SJCRH30 (cell line): Measurements from ENCODE around the gene IFITM2. TPM values are rescaled to one million over a fixed set of nuclear protein-coding genes. Genes with fewer than 3 reads are reported as not detected.
"Not testable (repeated sequence)": the region's sequence is repeated elsewhere in the genome, so short reads cannot be mapped to it uniquely, and the experiment has no call there.

Experiments used
- DNase-seq, 2 experiments: peaks; one replicate each; pipeline ENCODE4 v3.0.0-alpha.2; 2015 to 2020
- H3K27ac ChIP-seq: fragments of 250-450 bp; sonication (Bioruptor Pico); 2 replicates; pipeline ENCODE4 v1.5.1; 2020; ENCODE audit warnings: mild to moderate bottlenecking, moderate library complexity
- H3K27me3 ChIP-seq: fragments of 250-450 bp; sonication (Bioruptor Pico); 2 replicates; pipeline ENCODE4 v1.5.1; 2020; ENCODE audit warnings: mild to moderate bottlenecking, moderate library complexity
- H3K36me3 ChIP-seq: fragments of 250-450 bp; sonication (Bioruptor Pico); 2 replicates; pipeline ENCODE4 v1.5.1; 2020; ENCODE audit warnings: mild to moderate bottlenecking, moderate library complexity
- H3K4me1 ChIP-seq: fragments of 250-450 bp; sonication (Bioruptor Pico); 2 replicates; pipeline ENCODE4 v1.5.1; 2020; ENCODE audit warnings: mild to moderate bottlenecking, moderate library complexity
- H3K4me3 ChIP-seq: fragments of 250-450 bp; sonication (Bioruptor Pico); 2 replicates; pipeline ENCODE4 v1.5.1; 2020; ENCODE audit warnings: mild to moderate bottlenecking, moderate library complexity
- H3K9me3 ChIP-seq: fragments of 250-450 bp; sonication (Bioruptor Pico); replicated peaks from 2 replicates; pipeline ENCODE4 v1.5.1; 2020; ENCODE audit warnings: mild to moderate bottlenecking, moderate library complexity
- total RNA-seq: library from RNA; depleted of rRNA; stranded (reverse); fragments of >200 nt; shearing (Covaris generic); gene quantifications from 2 replicates; pipeline ENCODE4 v1.2.3, GENCODE V29; 2014

The IFITM2 gene
- total RNA-seq, 1 experiment from 2014 or later = 38.4 TPM

DNA sequence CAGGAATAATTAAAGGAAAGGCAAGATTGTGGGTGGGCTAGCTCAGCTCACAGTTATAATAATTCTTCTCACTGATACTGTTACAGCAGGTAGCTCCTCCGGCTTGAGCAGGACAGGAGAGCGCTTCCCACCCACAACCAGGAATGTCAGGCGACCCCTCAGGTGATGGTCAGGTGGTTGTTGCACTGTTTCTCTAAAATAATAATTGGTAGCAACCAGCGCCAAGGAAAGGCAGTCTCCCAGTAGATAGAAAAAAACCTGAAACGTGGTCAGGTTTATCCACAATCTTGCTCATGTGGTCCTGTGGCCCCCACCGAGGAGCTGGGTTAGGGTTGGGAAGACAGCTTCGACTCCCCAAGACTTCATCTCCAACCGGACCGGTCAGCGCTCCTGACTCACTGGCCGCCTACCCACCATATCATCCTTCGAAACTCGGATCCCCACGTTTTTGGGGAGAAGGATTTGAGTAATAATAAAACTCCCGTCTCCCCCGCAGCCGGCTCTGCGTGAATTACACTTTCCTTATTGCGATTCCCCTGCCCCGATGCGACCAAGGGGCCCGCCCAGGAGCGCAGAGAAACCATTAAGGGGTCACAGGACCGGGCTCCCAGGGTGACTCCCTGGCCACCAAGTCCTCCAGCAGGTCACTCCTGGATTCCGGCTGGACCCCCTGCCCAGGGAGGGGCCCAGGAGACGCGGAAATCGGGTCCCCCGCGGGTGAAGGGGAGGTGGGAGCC is 10.2 kb downstream of the IFITM2 start:
- not testable (repeated sequence) for H3K4me3 ChIP-seq, H3K4me1 ChIP-seq

GRCh38 chr11:318405-319120 is 10.9 kb downstream of the IFITM2 start:
- H3K27me3 ChIP-seq, H3K4me1 ChIP-seq, DNase-seq, H3K27ac ChIP-seq, H3K36me3 ChIP-seq, H3K9me3 ChIP-seq: not testable (repeated sequence)
- peak overlapping the region; percentile 30 for H3K4me3 ChIP-seq

More for the DNA sequence above, 10.2 kb downstream of the IFITM2 start:
- H3K27me3 ChIP-seq, DNase-seq, H3K27ac ChIP-seq, H3K36me3 ChIP-seq, H3K9me3 ChIP-seq: not testable (repeated sequence)

GRCh38 chr11:319121-319887 is 11.7 kb downstream of the IFITM2 start:
- H3K36me3 ChIP-seq, H3K9me3 ChIP-seq, H3K27me3 ChIP-seq, H3K27ac ChIP-seq, H3K4me1 ChIP-seq: not testable (repeated sequence)
- H3K4me3 ChIP-seq = peak overlapping the region; percentile 78
- peak in 1 of 2 experiments; percentile 35 for DNase-seq

- not testable (repeated sequence) for H3K9me3 ChIP-seq, H3K4me1 ChIP-seq, H3K27ac ChIP-seq, H3K36me3 ChIP-seq, H3K27me3 ChIP-seq
- H3K4me3 ChIP-seq = peak overlapping the region; percentile 78
- peak in 1 of 2 experiments; percentile 37 for DNase-seq
Measured at GRCh38 chr11:319888-320273, 12.3 kb downstream of the IFITM2 start.

GRCh38 chr11:324156-324555 is 16.5 kb downstream of the IFITM2 start:
- H3K9me3 ChIP-seq = no peaks in the 10 kb centered on the region

DNA sequence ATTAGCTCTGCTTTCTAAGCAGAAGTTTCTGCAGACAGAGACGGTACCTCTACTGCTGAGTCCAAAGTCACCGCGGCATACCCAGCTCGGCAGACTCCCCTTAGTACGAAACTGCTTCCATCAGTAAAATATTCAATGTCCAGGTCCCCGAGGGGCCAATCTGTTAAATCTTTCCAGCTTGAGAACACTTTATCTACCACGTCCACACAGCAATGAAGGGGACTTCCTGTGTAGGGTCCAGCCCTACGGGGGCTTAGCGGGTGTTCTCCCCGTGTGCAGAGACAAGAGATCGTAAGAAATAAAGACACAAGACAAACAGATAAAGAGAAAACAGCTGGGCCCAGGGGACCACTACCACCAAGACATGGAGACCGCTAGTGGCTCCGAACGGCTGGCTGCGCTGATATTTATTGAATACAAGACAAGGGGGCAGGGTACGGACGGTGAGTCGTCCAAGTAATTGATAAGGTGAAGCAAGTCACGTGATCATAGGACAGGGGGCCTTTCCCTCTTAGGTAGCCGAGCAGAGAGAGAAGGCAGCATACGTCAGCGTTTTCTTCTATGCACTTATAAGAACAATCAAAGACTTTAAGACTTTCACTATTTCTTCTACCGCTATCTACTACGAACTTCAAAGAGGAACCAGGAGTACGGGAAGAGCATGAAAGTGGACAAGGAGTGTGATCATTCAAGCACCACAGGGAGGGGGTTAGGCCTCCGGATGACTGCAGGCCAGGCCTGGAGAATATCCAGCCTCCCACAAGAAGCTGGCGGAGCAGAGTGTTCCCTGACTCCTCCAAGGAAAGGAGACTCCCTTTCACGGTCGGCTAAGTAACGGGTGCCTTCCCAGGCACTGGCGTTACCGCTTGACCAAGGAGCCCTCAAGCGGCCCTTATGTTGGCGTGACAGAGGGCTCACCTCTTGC is 17.2 kb downstream of the IFITM2 start:
- H3K27ac ChIP-seq = not testable (repeated sequence)

More at GRCh38 chr11:324156-324555, 16.5 kb downstream of the IFITM2 start:
- H3K27ac ChIP-seq = no peak overlapping the region
- peaks cover 11% of the 10 kb centered on the region for H3K4me1 ChIP-seq
- H3K36me3 ChIP-seq = no peaks in the 10 kb centered on the region
- DNase-seq = no peak
- no peak overlapping the region for H3K4me3 ChIP-seq
- no peaks in the 10 kb centered on the region for H3K27me3 ChIP-seq

GRCh38 chr11:325796-326591 is 18.4 kb downstream of the IFITM2 start:
- no peak overlapping the region for H3K4me3 ChIP-seq
- no peaks in the 10 kb centered on the region for H3K9me3 ChIP-seq
- H3K4me1 ChIP-seq = peaks cover 11% of the 10 kb centered on the region
- no peak overlapping the region; the same call in 1 of the 2 replicates for H3K27ac ChIP-seq
- H3K36me3 ChIP-seq = no peaks in the 10 kb centered on the region
- no peaks in the 10 kb centered on the region for H3K27me3 ChIP-seq
- DNase-seq = no peak

More for the DNA sequence above, 17.2 kb downstream of the IFITM2 start:
- H3K27me3 ChIP-seq, DNase-seq, H3K4me3 ChIP-seq, H3K9me3 ChIP-seq, H3K36me3 ChIP-seq: not testable (repeated sequence)
- peaks cover 11% of the 10 kb centered on the region for H3K4me1 ChIP-seq

GRCh38 chr11:326592-326841 is 18.9 kb downstream of the IFITM2 start:
- Histone ChIP-seq H3K4me3 (peak overlapping the region; percentile 35; the same call in 1 of the 2 replicates), H3K27ac (peak overlapping the region; percentile 7; the same call in 1 of the 2 replicates), H3K36me3 (no peaks in the 10 kb centered on the region), H3K9me3 (no peaks in the 10 kb centered on the region), H3K4me1 (peaks cover 11% of the 10 kb centered on the region), H3K27me3 (no peaks in the 10 kb centered on the region)
- peak in 1 of 2 experiments; percentile 20 for DNase-seq

DNA sequence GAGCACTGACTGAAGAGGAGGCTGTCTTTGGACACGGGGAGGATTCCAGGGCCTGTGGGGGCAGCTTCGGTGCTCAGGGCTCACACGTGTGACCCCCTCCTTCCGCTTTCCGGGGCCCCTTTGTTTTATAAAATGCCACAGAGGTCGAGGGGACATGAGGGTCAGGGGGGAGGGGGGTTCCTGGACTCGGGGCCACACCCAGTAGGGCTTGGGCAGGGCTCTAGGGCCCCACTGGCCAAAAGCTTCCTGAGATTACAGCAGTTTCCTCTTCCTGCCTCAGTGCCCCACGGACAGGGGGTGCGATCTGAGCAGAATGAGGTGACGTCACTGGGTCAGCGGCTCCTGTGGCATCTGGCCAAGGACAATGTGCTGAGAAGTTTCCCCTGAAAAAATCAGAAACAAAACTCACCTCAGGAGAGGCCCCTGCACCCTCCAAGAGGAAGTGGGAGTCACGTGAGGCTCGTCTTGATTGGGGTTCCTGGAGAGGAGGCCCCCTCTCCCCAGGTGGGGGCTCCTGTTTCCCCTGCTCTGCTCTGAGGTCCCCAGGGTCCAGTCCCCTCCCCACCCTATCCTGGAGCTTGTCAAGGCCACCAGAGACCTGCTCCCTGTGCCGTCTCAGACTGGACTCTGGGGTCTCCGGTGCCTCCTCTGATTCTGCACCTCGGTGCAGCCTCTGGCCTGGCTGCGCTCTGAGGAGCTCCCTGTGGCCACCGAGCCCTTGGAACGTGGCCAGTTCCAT is 19.4 kb downstream of the IFITM2 start:
- DNase-seq = peak; percentile 42 to 60
- peak overlapping the region; percentile 35 for H3K4me3 ChIP-seq
- H3K27ac ChIP-seq = peak overlapping the region; percentile 7; the same call in 1 of the 2 replicates
- H3K4me1 ChIP-seq = peaks cover 11% of the 10 kb centered on the region
- no peaks in the 10 kb centered on the region for H3K27me3 ChIP-seq
- H3K9me3 ChIP-seq = no peaks in the 10 kb centered on the region
- no peaks in the 10 kb centered on the region for H3K36me3 ChIP-seq

GRCh38 chr11:327581-327923 is 19.9 kb downstream of the IFITM2 start:
- no peak overlapping the region; the same call in 1 of the 2 replicates for H3K27ac ChIP-seq

GRCh38 chr11:328012-328411 is 20.4 kb downstream of the IFITM2 start:
- Histone ChIP-seq H3K27ac (no peak overlapping the region), H3K9me3 (no peaks in the 10 kb centered on the region), H3K27me3 (no peaks in the 10 kb centered on the region), H3K36me3 (no peaks in the 10 kb centered on the region), H3K4me3 (no peak overlapping the region), H3K4me1 (peaks cover 11% of the 10 kb centered on the region)
- DNase-seq = no peak

More at GRCh38 chr11:327581-327923, 19.9 kb downstream of the IFITM2 start:
- no peaks in the 10 kb centered on the region for H3K36me3 ChIP-seq
- no peaks in the 10 kb centered on the region for H3K9me3 ChIP-seq
- no peaks in the 10 kb centered on the region for H3K27me3 ChIP-seq
- H3K4me3 ChIP-seq = peak overlapping the region; percentile 35
- peaks cover 11% of the 10 kb centered on the region for H3K4me1 ChIP-seq
- no peak for DNase-seq

GRCh38 chr11:328516-329100 is 21.0 kb downstream of the IFITM2 start:
- DNase-seq, H3K9me3 ChIP-seq, H3K36me3 ChIP-seq, H3K4me3 ChIP-seq, H3K27me3 ChIP-seq: not testable (repeated sequence)
- peaks cover 11% of the 10 kb centered on the region for H3K4me1 ChIP-seq
- H3K27ac ChIP-seq = 0 out of 2 replicates have a peak overlapping the region, but pooled peaks have one; percentile 5

DNA sequence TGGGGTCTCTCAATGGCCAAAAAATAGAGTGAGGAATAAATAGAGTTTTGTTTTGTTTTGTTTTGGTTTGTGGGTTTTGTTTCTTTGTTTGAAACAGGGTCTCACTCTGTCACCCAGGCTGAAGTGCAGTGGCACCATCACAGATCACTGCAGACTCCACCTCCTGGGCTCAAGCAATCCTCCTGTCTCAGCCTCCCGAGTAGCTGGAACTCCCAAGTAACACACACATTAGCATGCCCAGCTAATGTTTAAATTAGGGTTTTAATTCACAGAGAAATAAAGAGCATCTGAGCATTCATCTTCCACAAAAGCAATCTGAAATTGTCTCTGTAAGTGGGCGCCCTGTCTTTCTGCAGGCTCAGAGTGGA is 22.3 kb downstream of the IFITM2 start:
- Histone ChIP-seq H3K27me3 (no peaks in the 10 kb centered on the region), H3K27ac (no peak overlapping the region), H3K9me3 (no peaks in the 10 kb centered on the region), H3K4me3 (no peak overlapping the region), H3K4me1 (peaks cover 13% of the 10 kb centered on the region), H3K36me3 (no peaks in the 10 kb centered on the region)
- DNase-seq = no peak
